Epithelial cell of esophagus (primary cell): Measurements from ENCODE around the gene MAPK14.
A peak's percentile ranks its signal among the peaks of the same experiment; 100 is the strongest.

ENCODE experiments used
- DNase-seq: peaks from one replicate; pipeline ENCODE4 v3.0.0; 2010; ENCODE audit warnings: low read depth
- H3K4me3 ChIP-seq: 2 replicates; pipeline ENCODE4 v1.5.1; 2011; ENCODE audit warnings: mild to moderate bottlenecking, low read length, control low read depth
- TF ChIP-seq, protein P1 (sequence below): IDR thresholded peaks from 2 replicates; pipeline ENCODE4 v1.5.1; 2011; ENCODE audit warnings: low read depth, mild to moderate bottlenecking, low read length, control low read depth, inconsistent platforms; ENCODE audit not compliant: insufficient read depth; ENCODE audit errors: missing control alignments

Gene MAPK14

DNA sequence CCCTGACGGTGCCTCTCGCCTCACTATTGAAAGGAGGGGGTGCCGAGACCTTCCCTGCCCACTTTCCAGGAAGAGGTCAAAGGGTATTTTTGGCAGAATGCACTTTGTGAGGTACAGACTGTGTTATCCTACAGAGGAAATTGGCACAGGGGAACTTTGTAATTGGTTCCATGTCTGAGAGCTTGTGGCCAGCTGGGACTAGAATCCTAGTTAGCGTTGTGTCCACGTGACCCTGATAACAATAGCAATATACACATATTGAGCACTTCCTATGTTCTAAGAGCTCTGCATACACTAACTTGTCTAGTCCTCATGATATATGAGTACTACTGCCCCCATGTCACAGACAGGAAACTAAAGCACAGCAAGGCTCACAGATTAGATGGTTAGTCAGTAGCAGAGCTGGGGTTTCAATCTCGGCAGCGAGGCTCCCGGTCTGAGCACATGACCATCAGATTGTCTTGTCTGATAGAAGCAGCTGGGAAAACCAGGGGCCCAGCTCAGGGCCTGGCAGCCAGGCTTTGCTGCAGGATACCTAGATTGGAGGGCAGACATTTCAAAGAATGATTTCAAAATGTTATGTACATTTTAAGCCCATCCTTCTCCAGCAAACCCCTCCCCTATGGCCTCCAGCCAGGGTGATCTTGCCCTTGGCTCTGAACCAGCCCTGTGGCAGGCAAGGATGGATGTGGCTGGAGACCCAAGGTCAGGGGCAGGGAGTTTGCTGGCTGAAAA is 104.1 kb downstream of the MAPK14 start:
- peak overlapping the region; percentile 73 for H3K4me3 ChIP-seq
- TF ChIP-seq, protein P1, sequence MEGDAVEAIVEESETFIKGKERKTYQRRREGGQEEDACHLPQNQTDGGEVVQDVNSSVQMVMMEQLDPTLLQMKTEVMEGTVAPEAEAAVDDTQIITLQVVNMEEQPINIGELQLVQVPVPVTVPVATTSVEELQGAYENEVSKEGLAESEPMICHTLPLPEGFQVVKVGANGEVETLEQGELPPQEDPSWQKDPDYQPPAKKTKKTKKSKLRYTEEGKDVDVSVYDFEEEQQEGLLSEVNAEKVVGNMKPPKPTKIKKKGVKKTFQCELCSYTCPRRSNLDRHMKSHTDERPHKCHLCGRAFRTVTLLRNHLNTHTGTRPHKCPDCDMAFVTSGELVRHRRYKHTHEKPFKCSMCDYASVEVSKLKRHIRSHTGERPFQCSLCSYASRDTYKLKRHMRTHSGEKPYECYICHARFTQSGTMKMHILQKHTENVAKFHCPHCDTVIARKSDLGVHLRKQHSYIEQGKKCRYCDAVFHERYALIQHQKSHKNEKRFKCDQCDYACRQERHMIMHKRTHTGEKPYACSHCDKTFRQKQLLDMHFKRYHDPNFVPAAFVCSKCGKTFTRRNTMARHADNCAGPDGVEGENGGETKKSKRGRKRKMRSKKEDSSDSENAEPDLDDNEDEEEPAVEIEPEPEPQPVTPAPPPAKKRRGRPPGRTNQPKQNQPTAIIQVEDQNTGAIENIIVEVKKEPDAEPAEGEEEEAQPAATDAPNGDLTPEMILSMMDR, result no peak
- peak; percentile 14 for DNase-seq

GRCh38 chr6:36132246-36132895 is 104.8 kb downstream of the MAPK14 start:
- DNase-seq, result no peak
- TF ChIP-seq, protein P1, result no peak
- no peak overlapping the region for H3K4me3 ChIP-seq

DNA sequence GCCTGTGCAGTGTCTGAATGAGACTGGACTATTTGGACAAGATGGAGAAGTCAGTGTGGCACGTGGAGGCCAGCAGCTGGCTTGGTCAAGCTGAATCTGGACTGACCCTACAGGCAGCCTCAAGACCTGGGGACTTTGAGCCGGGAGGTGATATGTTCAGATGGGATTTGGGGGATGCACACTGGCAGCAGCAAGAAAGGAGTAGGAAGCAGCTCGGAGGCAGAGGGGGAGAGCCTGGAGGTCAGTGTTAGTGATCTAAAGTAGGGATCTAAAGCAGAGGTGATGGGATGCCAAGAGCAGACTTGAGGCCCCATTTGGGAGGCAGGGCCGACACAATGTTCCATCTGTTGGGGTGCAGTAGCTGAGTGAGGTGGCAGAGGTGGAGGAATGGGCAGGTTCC is 105.5 kb downstream of the MAPK14 start:
- no peak overlapping the region for H3K4me3 ChIP-seq
- no peak for DNase-seq
- TF ChIP-seq, protein P1, result no peak

DNA sequence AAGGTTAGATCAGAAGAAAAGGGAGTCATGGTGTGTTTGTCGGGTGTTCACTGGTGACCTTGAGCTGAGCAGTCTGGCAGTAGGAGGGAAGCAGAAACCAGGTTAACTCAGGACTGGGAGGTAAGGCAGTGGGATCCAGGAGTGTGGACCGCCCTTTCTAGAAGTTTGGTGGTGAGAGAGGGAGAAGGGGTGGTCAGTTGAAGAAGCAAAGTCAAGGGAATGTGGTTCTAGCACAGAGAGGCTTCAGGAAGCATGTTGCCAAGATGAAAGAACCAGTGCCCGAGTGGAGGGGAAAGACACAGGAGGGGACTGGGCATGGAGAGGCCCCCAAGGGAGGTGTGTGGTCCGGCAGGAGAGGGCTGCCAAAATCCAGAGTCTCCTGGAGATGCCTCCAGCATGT is 106.3 kb downstream of the MAPK14 start:
- H3K4me3 ChIP-seq, result no peak overlapping the region
- DNase-seq, result no peak
- TF ChIP-seq, protein P1, result no peak

DNA sequence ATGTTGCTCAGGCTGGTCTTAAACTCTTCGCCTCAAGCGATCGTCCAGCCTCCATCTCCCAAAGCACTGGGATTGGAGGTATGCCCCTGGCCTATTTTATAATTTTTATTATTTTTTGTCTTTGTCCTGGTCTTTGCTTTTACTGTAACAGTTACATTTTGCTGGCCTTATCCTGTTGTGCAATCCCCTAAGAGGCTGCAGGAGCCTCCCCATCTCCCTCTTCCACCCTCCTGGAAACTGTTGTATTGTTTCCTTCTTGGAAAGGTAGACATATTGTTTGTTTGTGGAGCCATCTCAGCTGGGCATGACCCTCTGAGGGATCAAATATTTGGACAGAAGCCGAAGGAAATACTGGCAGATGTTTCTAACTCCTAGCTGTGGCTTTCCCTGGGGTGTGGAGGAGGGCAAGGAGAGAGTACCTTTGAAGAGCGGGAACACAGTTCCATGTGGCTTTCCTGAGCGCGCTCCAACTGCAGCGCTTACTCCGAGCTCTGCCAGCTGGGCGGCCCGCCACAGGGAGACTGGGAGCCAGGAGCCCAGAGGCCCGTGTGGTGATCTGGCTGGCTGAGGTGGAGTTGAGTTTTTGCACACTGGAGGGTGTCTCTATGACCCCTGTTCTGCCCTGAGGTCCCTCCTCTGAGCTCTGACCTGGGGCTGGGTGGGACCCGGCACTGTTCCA is 107.6 kb downstream of the MAPK14 start:
- TF ChIP-seq, protein P1, result no peak
- DNase-seq, result no peak
- H3K4me3 ChIP-seq, result no peak overlapping the region

DNA sequence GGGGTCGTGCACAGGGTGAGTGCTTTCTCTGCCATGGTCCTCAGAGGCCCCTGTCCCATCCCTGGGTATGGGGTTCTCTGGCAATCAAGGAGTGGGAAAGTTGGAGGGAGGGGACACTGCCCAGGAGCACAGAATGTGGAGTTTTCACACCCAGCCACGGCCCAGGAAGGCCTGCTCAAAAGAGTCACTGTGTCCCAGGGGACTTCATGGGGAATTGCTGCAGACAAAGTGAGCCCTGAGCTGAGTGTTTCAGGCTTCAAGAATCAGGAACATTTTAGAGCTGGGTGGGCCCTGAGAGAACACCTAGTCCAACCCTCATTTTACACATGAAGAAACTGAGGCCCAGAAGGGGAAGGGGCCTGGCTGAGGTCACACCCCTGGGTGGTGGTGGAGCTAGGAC is 108.4 kb downstream of the MAPK14 start:
- no peak for DNase-seq
- TF ChIP-seq, protein P1, result no peak
- H3K4me3 ChIP-seq, result no peak overlapping the region

DNA sequence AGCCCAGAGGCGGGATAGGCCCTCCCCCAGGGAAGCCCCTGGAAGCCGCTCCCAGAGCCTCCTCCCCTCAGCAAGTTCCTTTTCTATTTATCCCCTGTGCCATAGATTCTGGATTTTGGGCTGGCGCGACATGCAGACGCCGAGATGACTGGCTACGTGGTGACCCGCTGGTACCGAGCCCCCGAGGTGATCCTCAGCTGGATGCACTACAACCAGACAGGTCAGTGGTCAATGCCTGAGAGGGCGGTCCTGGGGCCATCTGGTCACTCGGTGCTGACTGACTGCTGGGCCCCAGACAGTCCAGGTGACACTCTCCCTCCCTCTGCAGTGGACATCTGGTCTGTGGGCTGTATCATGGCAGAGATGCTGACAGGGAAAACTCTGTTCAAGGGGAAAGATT is 108.9 kb downstream of the MAPK14 start:
- TF ChIP-seq, protein P1, result no peak
- H3K4me3 ChIP-seq, result no peak overlapping the region
- DNase-seq, result no peak
